GM19238 (cell line): ENCODE measurements around the gene ARSB.

Source experiments
- DNase-seq: peaks from one replicate; pipeline ENCODE4 v3.0.0; 2011; ENCODE audit warnings: low spot score; ENCODE audit not compliant: insufficient read length

Gene ARSB

GRCh38 chr5:78806544-78806943, 178.6 kb downstream of the ARSB start:
- no peak for DNase-seq

- DNase-seq = no peak
Observed at GRCh38 chr5:78805474-78806124, 179.5 kb downstream of the ARSB start.

DNA sequence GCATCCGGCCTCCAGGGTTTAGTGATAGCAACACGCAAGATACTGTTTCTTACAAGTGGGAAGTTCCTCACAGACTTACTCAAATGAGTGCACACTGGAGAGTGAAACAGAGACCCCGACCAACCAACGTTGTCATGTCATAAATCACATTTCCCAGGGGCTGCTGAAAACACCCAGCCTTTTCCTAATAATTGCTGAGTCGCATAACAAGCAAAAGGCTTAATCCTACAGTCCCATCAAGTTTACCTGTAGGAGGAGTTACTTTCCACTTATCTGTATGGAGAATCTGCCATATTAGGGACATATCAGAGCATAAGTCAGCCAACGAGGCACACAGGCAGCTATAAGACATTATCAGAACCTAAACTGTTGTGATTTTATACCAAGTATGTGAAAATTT, 180.1 kb downstream of the ARSB start:
- no peak for DNase-seq

DNA sequence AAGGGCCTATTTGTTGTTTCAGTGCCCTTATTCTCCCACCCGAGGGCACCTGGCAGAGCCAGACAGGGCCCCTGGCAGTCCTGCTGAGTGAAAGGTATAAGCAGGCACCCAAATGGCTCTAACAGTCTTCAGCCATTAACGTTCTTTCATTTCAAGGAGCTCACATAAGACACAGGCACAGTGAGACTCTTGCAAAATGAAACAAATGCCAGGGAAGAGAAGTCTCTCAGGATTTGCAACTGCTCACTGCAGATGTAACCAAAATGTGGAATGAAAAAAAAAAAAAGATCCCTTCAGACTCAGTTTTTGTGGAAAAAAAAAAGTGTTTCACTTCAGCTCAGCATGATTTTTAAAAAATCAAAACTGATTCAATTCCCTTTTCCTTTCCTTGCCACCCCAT, 181.2 kb downstream of the ARSB start:
- no peak for DNase-seq

DNA sequence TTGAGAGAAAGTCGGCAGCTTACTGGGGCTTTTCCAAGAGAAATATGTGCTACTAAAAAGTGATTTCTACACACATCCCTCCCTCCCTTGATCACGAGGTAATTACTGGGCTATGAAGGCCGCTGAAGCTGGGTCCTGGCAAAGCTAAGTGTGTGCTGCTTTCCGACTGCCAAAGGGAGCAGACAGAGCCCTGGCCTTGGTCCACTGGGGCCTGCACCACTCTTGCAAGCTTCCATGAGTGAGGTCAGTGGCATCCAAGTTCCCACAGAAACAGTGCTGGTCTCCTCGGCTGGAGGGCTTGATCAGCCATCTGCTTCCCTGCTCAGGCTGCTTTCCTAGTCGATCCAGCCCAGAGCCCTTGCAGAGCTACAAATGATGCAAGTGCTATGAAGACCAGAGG, 181.8 kb downstream of the ARSB start:
- DNase-seq = no peak

- no peak for DNase-seq
Observed at GRCh38 chr5:78801413-78801812, 183.7 kb downstream of the ARSB start.

- DNase-seq = no peak
Observed at GRCh38 chr5:78799266-78800017, 185.7 kb downstream of the ARSB start.

- no peak for DNase-seq
Observed at GRCh38 chr5:78798673-78799029, 186.5 kb downstream of the ARSB start.

GRCh38 chr5:78797936-78798672, 187.0 kb downstream of the ARSB start:
- no peak for DNase-seq

GRCh38 chr5:78795757-78796156, 189.4 kb downstream of the ARSB start:
- no peak for DNase-seq

DNA sequence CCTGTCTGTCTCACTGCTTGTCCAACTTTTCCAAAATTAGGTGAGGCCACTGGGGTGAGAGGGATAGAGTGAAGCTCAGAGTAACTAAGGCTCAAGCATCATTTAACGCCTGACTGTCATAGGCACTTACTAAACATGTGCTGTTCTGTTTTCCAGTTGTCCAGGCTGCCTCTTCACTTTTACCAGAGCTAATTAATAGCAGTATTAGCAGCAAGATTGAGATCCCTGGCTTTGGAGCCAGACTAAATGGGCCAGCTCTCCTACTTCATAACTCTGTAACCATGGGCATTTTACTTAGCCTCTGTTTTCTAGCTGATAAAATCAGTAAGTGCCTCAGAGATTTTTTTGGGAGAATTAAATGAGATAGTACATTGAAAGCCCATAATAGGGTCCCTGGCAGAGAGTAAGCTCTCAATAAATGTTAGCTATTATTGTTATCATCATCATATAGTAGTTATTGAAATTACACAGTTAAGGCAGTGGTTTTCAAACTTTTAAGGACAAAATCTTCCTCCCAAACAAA, 190.4 kb downstream of the ARSB start:
- DNase-seq = no peak

DNA sequence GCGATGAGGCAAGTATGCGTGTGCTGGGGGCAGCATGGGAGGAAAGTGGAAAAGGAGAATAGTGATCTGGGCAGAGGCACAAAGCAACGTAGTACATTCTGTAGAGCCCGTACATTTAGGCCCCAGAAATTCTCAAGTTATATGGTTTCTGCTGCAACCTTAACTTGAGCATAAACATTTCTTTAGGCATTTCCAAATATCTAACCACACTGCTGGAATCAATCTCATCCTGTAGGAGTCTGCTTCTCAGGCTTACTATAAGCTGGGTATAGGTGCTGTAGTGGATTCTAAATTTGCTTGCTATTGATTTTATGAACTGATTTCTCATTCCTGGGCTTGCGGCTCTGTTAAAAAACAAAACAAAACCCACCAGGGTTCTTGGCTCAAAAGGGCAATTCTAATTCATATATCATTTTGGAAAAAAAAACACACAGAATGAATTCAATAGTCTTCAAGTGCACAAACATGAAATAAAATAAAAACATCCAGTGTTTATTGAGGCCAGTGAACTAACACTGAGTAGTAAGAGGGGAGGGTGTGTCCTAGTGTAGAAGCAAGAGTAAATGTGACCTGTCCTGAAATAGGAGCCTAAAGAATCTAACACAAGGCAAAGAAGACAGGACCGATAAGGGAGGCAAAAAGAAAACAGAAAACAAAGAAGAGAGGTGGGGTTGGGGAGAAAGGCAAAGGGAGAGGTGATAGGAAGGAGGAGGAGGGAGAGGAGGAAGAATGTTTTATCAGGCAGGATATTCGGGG, 191.0 kb downstream of the ARSB start:
- no peak for DNase-seq

GRCh38 chr5:78792345-78793055, 192.6 kb downstream of the ARSB start:
- no peak for DNase-seq

DNA sequence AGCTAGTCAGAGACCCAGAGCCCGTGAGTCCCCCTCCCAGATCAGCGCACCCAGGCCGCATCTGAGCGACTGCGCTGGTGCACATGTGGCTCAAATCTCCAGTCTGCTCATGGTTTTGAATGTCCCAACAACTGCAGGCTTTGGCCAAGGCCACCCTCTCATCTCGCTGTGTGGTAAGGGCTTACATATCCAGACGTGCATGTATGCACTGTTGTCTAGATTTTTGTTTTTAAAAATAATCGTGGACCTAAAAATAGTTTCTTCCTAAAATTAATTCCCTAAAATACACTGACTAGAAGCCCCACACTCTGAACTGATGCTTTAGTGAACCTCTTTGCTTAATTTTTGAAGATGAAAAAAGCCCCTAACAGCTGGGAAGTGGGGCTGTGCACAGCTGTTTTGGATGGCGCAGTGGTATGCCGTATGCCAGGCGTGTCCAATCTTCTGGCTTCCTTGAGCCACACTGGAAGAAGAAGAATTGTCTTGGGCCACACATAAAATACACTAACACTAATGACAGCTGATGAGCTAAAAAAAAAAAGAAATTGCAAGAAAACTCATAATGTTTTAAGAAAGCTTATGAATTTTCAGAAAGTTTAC, 193.5 kb downstream of the ARSB start:
- DNase-seq = no peak

- DNase-seq = no peak
Observed at GRCh38 chr5:78787783-78788182, 197.3 kb downstream of the ARSB start.

DNA sequence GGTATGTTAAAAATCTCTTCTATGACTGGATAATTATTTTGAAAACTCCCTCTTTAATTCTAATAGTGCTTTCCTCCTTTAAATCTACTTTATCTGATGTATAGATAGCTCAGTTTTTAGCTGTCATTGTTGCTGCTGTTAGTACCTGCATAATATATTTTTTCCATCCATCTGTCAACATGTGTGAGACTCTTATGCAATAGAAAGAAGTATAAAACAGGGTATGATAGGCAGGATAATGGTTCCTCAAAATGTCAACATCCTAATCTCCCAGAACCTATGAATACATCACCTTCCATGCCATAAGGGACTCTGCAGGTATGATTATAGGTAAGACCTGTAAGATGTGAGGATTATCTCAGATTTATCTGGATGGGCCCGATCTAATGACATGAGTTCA, 199.7 kb downstream of the ARSB start:
- DNase-seq = no peak

- DNase-seq = no peak
Observed at GRCh38 chr5:78783434-78784130, 201.5 kb downstream of the ARSB start.

DNA sequence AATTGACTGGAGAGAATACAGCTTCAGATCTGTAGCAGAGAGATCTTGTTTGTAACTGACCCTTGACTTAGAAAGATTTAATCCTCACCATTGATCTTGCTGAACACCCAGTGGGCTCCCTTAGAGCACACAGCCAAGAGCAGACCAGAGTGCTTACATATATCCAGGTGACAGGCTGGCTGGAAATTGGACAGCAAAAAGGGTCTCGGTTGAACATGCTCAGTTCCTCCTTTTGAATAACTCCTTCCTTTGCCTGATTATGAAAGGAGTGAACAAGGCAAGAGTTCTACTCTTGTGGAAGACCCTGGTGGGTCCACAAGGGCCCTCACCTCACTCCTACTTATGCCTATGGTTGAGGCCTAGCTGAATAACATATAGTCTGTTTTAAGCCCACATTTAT, 202.4 kb downstream of the ARSB start:
- no peak for DNase-seq

- no peak for DNase-seq
Observed at GRCh38 chr5:78781611-78782286, 203.4 kb downstream of the ARSB start.
